OCI-LY1 (cell line): ENCODE measurements around the gene ALDH4A1.
"Not testable (repeated sequence)": the region's sequence is repeated elsewhere in the genome, so short reads cannot be mapped to it uniquely, and the experiment has no call there.

ENCODE experiments used
- EZH2 ChIP-seq: fragments of 200-600 bp; sonication (generic), shearing (Covaris generic); IDR thresholded peaks from 2 replicates; pipeline ENCODE4 v1.8.0; 2017; ENCODE audit warnings: borderline replicate concordance, mixed run types, mild to moderate bottlenecking, antibody characterized with exemption, low read length, moderate library complexity, mixed read lengths
- TF ChIP-seq, protein P1 (sequence below): fragments of 200-600 bp; sonication (generic), shearing (Covaris generic); IDR thresholded peaks from 2 replicates; pipeline ENCODE4 v1.5.1; 2017; ENCODE audit warnings: mild to moderate bottlenecking, antibody characterized with exemption, low read length, moderate library complexity, mixed read lengths

GRCh38 chr1:18870595-18870865 is 31.8 kb downstream of the ALDH4A1 start:
- TF ChIP-seq, protein P1, sequence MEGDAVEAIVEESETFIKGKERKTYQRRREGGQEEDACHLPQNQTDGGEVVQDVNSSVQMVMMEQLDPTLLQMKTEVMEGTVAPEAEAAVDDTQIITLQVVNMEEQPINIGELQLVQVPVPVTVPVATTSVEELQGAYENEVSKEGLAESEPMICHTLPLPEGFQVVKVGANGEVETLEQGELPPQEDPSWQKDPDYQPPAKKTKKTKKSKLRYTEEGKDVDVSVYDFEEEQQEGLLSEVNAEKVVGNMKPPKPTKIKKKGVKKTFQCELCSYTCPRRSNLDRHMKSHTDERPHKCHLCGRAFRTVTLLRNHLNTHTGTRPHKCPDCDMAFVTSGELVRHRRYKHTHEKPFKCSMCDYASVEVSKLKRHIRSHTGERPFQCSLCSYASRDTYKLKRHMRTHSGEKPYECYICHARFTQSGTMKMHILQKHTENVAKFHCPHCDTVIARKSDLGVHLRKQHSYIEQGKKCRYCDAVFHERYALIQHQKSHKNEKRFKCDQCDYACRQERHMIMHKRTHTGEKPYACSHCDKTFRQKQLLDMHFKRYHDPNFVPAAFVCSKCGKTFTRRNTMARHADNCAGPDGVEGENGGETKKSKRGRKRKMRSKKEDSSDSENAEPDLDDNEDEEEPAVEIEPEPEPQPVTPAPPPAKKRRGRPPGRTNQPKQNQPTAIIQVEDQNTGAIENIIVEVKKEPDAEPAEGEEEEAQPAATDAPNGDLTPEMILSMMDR, result not testable (repeated sequence)
- not testable (repeated sequence) for TF ChIP-seq EZH2
